CD4-positive, alpha-beta T cell treated with Interleukin-17A for 1 hour (primary cell): ENCODE measurements around the gene PTPRD.
"Not testable (repeated sequence)": the region's sequence is repeated elsewhere in the genome, so short reads cannot be mapped to it uniquely, and the experiment has no call there.

ENCODE experiments used
- DNase-seq: peaks from one replicate; pipeline ENCODE4 v3.0.0-alpha.2; 2020

Gene PTPRD

DNA sequence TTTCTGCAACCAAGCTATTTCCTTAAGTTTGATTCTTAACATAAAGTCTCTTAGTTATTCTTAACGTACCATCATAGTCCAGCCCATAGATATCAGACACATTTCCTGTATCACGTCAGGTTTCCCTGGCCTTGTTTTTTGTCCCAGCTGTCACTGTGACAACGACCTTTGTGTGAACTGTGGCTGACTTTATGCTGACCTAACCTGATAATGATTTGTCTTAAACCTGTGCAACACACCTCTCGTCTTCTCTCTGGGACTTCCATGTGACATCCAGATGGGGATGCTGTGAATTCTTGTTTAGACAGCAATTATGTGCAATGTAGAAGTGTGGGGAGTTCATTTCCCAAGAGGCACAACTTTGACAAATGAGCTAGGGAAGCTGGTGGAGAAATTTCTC is 662.8 kb downstream of the PTPRD start:
- DNase-seq = no peak

DNA sequence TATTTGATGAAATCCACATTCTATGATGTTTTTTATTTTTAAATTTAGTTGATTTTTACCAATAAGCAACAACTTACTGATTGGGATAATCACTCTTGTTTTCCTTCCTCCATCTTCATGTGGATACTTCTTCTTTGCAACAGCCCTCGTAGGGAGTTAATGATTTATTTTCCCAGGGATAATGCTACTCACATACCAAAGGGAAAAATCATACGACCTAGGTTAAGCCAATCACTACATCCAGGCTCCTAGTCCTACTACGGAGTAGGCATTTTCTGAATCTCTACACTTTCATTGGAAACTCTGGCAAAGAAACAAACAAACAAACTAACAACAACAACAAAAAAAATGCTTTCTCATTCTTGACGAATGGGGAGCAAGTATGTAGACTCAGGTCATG is 663.4 kb downstream of the PTPRD start:
- DNase-seq = no peak

DNA sequence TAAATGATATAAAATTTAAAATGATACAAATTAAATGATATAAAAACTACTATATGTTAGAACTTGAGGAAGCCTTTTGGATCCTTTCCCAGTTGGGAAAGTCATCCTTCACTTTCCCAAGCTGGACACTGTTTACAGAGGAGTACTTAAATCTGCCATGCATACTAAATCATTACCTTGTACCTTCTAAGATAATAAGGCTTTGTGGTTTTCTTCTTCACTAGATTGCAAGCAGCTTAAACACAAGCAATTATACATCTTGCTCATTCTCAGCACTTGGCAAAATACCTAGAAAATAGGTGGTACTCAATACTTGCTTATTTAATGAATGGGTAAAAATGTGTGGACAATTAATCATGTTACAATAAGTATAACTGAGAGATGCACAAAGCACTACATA is 666.8 kb downstream of the PTPRD start:
- DNase-seq = no peak

DNA sequence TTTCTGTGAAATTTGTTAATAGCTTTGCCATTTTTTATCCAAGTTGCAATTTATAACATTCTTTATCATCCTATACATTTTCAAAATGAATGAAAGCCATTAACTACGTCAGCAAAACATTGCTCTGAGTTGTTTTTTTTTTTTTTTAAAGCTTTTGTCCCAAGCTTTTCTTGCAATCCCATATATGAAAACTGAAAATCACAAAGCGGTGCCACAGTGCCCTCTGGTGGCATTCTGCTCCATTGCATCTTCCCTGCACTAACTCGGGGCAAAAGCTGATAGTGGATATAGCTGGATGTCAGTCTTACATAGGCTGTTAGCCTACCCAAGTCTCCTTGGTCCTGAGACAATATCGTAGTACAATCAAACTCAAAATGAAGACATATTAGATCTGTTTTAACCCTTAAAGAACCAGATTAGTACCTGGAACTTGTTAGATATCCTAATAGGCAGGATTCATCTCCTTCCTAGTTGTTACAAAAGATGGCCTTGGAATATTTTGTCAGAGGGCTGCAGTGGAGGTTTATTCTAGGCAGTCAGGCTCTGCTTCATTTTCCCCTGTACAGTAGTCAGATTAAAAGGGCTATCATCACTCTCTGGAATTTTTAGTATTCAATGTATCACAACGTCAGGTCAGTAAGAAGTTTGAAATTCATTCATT is 669.9 kb downstream of the PTPRD start:
- DNase-seq = peak; percentile 34

DNA sequence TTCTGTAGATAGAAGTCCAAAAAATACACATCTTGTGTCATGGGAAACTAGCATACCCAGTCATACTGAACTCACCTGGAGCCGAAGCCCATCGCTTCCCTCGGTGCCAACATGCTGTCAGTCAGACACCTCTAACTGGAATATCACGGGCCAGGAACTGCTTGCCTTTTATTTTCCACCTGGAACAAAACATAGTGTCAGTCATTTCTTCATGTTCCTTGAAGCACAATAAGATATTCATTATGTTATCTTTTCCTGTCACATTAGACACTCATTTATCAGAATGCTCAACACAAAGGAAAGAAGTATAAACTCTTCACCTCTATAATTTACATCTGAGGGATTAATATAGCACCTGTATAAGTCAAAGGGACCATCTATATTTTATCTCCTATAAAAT is 674.4 kb downstream of the PTPRD start:
- no peak for DNase-seq

DNA sequence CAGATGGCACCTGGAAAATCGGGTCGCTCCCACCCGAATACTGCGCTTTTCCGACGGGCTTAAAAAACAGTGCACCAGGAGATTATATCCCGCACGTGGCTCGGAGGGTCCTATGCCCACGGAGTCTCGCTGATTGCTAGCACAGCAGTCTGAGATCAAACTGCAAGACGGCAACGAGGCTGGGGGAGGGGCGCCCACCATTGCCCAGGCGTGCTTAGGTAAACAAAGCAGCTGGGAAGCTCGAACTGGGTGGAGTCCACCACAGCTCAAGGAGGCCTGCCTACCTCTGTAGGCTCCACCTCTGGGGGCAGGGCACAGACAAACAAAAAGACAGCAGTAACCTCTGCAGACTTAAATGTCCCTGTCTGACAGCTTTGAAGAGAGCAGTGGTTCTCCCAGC is 681.3 kb downstream of the PTPRD start:
- not testable (repeated sequence) for DNase-seq

DNA sequence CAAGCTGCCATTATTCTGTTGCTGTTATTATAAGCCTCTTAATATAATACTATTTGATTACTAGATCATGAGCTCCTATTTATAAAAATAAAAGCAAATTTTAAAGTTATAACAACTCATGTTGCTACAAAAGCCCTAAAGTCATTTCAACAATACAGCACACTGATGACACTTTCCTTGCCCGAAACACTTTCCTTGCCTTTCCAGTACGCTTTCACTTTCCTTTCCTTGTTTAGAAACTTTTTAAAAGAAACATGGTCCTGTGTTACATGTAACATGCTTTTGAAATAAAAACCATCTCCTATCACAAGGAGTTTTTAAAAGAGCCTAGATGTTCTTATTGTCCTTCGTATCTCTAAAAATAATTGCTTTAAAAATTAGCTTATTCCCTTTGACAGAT is 688.4 kb downstream of the PTPRD start:
- DNase-seq = no peak

DNA sequence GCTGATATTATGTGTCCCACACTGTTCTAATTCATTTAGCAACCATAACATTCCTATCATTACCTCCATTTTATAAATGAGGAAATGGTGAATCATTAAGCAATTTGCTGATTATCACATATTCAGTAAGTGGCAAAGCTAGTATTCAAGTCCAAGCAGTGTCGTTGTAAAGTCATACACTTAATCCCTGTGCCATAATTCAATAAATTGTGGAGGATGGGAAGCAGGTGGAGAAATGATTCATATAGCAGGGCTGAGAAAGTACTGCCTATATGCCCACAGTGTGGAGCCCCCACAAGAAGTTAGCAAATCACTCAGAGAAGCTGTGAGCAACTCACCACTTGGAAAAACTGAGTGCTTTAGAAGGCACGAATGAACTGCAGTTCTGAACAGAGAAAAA is 691.0 kb downstream of the PTPRD start:
- no peak for DNase-seq

DNA sequence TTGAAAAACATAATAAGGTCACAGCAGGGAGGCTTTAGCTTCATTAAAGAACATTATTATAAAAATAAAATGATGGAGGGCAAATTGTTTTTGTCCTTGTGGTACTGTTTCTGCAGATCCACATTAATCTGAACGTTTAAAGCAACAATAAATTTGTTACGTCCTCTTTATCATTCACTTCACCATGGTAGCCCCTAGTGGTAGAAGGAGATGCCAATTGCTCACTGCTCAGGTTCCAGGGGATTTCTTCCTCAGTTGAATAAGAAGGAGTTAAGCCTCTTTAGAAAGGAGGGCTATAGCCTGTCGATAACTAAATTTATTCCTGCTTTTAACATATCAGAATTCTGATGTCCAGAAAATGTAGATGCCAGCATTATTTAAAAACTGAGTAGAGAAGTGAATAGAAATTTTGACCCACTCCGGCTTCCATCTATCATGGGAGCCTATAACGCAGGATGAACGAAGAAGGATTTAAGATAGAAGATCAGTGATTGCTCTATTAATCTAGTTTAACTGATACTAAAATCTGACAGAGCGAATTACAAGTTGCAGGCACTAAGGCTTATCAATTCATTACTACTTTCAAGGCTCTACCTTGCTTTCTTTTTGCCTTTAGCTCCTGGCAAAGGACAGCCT is 692.3 kb downstream of the PTPRD start:
- no peak for DNase-seq

DNA sequence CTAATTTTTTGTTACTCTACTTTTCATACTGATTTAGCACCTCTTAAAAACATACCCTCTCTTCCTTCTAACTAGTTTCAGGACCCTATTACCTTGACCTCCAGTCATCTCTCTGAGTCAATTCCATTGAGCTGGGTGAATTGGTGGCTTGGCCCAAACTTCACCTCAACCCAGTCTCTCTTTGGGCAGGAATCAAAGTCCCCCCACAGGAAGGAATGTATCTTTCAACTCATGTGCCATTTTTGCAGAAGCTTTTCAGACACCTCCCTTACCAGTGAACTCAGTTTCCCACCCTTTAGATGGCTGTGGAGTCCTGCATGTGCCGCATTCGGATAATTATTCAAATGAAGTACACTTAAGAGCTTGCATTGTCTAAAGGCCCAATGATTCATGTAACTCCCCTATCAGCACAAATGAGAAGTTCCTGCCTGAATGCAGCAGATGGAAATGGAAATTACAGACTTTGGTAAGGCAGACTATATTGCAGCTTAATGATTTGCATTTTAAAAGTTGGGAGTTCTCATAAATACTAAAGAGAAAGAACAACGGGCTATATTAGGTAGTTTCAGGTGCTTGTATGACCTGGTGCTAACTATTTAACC is 693.5 kb downstream of the PTPRD start:
- no peak for DNase-seq

DNA sequence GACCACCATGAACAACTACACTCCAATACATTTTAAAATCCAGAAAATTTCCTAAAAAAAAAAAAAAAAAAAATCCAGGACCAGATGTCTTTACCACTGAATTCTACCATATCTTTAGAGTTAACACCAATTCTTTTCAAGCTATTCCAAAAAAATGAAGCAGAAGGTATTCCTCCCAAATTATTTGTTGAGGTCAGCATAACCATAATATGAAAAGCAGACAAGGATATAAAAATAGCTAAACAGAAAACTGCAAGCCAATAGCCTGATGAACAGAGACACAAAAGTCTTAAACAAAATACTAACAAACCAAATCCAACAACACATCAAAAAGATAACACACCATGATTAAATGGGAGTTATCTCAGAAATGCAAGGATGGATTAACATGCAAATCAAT is 695.4 kb downstream of the PTPRD start:
- no peak for DNase-seq

DNA sequence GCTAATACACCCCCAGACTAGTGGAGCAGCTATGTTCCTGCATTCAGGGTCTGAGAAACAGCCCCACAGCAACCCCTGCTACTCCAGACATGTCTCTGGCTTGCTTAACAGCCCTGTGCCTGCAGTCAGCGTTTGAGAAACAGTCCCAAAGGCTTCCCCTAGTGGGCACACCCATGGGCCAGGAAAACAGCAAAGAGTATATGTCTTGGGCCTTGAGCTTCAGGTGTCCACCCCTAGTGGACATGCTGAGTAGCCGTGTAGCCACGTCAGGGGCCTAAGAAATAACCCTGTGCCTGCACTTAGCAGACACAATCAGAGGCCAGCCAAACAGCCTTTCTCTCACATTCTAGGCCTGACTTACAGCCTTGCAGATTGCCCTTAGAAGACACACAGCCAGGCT is 698.6 kb downstream of the PTPRD start:
- DNase-seq = no peak

DNA sequence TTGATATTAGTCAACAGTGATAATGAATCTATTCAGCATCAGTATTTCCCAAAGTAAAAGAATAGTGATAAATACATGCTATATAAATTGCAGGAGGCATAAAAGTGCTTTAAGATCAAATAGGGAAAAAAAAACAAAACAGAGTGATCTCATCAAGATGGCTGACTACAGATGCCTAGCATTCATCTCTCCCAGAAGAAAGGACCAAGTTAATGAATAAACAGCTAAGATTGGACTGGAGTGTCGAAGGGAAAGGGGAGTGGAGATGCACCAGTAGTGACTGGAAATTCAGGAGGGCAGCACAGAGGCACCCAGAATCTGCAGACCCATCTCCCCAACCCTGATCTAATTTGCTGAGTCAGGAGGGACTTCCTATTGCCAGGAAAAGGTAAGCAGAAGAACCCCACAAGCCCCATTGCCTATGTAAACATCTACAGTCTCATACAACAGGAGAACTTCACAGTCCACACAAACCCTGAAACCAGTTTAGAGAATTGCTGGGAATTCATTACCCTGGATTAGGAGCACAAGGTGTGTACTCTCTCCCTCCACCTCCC is 699.4 kb downstream of the PTPRD start:
- DNase-seq = no peak

DNA sequence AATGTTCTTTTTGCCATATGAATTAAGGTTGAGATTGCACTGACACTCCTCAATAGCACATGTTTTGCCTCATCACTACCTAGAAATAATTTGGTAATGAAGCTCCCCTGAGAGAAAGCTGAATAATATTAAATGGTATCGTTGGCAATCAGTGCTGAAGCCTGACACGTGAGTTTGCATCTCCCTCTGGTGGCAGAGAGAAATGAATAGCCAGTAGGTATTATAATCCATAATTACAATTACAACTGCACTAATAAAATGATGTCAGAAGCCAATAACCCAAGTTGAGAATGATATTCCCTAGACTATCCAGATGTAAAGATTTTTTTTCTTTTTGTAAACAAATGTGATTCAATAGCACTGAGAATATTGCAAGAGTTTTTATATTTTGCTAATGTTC is 700.3 kb downstream of the PTPRD start:
- DNase-seq = no peak

DNA sequence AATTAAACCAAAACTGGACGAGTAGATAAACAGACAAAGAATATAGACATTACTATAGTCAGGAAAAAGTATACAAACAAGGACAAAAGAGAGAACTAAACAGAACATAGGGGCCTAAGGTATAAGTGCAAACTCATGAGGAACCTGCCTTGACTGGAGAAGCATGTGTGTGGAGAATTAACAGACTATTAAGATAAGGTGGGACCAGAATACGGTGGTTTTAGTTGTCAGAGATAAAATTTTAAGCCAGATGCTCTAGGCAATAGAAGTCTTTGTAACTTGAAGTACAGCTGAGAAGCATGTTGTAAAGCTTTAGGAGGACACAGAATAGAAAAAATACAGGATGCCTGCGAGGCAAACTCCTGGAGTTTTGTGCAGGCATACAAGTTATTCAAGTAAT is 707.1 kb downstream of the PTPRD start:
- DNase-seq = no peak

DNA sequence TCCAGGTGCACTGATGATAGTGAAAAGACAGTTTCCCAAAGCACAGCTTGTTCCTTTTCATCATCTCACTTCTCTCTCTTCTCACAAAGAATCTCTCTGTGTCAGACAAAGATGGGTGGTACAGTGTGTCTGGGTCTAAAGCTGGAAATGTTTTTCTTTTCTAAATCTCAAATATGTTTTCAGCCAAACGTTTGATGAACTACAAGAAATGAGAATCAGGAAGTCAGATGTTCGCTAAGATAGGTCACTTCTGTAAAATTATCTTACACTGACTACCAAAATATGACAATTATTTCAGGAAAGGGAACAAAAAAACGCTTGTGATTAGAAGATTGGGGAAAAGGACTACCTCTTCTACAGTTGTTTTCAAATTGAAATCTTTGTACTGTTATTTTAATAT is 708.8 kb downstream of the PTPRD start:
- no peak for DNase-seq

DNA sequence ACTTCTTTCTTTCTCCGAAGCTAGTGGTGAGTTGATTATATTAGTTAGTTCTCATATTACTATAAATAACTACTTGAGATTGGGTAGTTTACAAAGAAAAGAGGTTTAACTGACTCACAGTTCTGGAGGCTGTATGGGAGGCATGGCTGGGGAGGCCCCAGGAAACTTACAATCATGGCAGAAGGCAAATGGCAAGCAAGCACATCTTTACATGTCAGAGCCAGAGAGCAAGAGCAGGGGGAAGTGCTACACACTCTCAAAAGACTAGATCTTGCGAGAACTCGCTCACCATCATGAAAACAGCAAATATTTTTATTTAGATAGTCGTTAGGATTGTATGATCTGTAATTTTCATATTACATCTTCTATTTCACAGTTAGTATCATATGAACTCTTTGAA is 711.2 kb downstream of the PTPRD start:
- no peak for DNase-seq

DNA sequence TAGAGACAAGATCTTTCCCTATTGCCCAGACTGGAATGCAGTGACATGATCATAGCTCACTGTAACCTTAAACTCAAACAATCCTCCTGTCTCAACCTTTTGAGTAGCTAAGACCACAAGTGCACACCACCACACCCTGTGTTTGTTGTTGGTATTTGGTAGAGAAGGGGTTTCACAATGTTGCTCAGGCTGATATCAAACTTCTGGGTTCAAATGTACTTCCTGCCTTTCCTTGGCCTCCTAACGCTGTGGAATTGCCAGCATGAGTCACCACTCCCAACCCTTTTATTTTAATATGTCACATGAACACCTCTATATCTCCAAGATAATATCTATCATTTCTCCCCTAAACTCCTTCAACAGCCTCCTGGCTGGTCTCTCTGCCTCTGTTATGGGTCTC is 719.0 kb downstream of the PTPRD start:
- DNase-seq = no peak

DNA sequence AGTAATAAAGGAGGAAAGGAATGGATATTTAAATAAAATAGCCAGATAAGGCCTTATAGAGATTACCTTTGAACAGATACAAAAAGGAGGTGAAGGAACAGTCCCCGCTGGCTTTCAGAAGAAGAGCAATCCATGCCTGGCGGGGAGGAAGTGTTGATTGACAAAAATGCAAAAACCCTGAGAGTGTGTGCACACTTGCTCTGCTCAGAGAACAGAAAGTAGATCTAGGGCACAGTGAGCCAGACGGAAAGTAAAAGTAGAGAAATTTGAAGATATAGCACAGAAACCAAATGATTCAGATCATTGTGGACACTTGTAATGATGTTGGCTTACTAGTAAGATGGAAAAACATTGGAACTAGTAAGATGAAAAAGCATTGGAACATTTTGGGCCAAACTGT is 720.6 kb downstream of the PTPRD start:
- DNase-seq = no peak

DNA sequence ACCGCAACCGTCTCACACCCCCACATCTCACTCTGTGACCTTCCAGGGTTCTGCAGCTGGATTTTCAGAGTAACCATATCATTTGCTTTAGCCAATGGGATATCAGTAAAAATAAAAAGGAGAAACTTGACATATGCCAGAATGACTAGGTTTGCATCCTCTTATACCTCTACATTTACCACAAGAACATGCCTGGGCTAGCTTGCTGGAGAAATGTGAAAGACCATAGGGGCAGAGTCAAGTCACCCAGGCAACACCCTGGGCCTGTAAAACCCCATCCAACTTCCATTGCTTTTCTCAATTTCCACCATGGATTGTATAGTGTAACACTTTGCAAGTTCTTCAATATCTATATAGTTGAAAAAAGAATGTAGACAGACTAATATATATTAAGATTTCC is 731.1 kb downstream of the PTPRD start:
- no peak for DNase-seq

DNA sequence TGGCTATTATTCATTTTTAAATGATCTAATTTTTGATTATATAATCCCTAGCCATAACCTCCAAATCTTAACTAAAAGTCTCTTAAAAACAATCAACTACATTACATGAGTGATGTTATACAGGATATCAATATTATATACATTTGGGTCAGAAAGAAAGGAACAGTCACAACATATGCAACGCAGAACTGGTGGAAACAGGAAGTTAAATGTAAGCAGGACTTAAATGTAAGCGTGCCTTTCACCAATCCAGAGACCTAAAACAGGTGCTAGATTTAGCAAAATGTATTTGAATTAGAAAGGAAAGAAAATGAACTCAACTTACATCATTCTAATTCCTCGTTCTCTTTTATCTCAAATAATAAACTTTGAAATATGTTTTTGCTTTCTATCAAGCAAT is 738.5 kb downstream of the PTPRD start:
- DNase-seq = no peak

DNA sequence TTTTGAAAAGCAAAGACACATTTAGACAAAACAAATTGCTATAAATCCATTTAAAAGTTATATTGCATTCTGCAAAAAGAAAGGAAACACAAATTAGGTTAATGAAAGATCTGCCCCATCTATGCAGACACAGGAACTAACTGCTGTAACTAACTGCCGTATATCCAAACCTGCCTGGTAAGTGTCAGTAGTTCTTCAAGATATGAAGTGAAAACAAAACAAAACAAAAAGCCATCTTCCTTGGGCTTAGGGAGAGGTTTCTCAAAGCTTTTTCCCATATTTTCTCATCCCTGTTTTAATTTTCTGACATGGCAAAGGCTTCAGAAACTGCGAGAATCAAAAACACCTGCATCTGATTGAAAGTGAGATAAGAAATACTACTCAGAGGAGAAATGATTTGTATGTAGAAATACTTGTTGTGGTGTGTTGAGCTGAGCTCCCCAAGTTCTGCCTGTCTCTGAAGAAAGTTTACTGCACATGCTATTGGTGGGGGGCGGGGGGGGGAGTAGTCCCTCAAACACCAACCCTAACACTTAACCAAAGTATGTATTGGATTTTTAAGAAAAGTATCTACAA is 750.5 kb downstream of the PTPRD start:
- DNase-seq = no peak

DNA sequence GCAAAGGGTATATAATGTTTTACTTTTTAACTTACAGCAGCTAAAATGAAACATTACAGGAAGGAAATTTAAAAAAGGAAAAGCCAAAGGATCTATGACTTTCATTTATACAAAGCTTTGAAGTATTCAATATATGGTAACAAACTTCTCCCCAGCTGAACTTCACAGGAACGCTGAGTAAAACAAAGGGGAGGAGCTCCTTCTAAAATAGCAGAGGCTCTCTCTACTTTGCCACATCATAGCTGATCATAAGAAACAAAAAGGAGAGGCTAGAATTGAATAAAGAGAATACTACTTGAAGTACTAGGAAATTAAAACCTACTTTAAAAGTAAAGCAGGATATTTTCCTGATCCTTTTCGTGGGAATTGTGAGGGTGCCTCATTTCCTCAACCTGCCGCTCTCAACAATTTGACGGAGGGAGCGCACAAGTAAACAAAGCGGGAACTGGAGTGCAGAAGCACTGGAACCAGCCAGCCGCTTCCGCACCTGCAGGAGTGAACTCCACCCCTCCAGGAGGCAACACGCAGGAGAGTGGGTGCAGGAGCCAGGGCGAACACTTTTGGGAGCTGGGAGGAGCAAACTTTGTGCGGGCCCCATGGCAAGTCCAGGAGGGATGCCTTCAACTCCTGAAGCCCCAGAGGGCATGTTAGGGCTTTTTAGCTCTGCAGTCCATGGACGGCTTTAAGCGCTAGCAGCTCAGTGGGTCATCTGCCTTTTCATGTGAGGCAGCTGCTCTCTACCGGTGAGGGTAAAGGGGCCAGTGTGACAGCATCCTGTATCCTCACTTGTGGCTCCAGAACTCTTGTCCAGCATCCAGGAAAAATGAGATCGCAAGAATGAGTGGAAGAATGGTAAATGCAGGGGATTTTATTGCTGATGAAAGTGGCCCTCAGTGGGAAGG is 757.4 kb downstream of the PTPRD start:
- DNase-seq = no peak
